Prostate gland (tissue), 2 donors: ENCODE results near the gene DNM2.

Experiments
- POLR2A ChIP-seq: fragments of 450-650 bp; IDR thresholded peaks from one replicate; pipeline ENCODE4 v1.6.1; 2016; ENCODE audit warnings: antibody characterized with exemption, mild to moderate bottlenecking
- POLR2AphosphoS5 ChIP-seq: sonication (generic); formaldehyde crosslinking; IDR thresholded peaks from one replicate; pipeline ENCODE4 v1.6.1; 2017; ENCODE audit warnings: antibody characterized with exemption
- TF ChIP-seq, protein P1 (sequence below), 4 experiments: fragments of 200-600 bp in 2 of 4; fragments of 450-650 bp in 2 of 4; sonication (generic) in 2 of 4; IDR thresholded peaks; 1 replicate in 3 of 4; 2 replicates in 1 of 4; pipeline ENCODE4 v1.5.1; 2016 to 2019; ENCODE audit warnings: antibody characterized with exemption in 4 of 4, mild to moderate bottlenecking in 2 of 4, moderate library complexity in 2 of 4

DNA sequence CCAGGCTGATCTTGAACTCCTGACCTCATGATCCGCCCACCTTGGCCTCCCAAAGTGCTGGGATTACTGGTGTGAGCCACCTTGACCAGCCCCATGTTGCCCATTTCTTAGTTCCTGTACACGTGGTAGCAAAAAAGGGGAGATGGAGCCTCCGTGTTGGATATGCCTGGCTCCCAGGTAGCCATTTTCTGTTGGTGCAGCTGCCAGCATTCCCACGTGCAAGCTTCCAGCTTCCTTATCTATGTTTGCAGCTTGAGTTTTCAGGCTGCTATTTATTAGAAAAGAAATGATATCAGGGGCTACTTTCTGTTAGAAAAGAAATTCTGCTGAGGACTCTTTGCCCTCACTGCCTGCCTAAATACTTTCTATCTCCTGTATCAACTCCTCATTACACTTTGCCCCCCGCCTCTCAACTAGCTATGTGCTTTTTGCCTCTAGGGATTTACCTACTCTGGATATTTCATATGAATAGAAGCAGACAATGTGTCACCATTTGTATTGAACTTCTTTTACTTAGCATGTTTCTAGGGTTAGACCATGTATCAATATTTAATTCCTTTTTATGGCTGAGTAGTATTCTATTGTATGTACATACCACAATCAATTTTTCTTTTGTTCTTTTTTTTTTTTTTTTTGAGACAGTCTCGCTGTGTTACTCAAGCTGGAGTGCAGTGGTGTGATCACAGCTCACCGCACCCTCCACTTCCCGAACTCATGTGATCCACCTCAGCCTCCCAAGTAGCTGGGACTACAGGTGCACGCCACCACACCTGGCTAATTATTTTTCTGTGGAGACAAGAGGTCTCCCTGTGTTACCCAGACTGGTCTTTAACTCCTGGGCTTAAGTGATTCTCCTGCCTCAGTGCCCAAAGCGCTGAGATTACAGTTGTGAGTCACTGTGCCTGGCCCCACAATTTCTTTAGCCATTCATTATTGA is 121.5 kb downstream of the DNM2 start:
- TF ChIP-seq POLR2A (no peak), POLR2AphosphoS5 (no peak)
- TF ChIP-seq, protein P1, sequence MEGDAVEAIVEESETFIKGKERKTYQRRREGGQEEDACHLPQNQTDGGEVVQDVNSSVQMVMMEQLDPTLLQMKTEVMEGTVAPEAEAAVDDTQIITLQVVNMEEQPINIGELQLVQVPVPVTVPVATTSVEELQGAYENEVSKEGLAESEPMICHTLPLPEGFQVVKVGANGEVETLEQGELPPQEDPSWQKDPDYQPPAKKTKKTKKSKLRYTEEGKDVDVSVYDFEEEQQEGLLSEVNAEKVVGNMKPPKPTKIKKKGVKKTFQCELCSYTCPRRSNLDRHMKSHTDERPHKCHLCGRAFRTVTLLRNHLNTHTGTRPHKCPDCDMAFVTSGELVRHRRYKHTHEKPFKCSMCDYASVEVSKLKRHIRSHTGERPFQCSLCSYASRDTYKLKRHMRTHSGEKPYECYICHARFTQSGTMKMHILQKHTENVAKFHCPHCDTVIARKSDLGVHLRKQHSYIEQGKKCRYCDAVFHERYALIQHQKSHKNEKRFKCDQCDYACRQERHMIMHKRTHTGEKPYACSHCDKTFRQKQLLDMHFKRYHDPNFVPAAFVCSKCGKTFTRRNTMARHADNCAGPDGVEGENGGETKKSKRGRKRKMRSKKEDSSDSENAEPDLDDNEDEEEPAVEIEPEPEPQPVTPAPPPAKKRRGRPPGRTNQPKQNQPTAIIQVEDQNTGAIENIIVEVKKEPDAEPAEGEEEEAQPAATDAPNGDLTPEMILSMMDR (IDR thresholded peaks at IDR 0.05) = no peak
